ENCODE results near the gene RPS25. TPM values are rescaled to one million over a fixed set of nuclear protein-coding genes. Genes with fewer than 3 reads are reported as not detected.
"Not testable (repeated sequence)": the region's sequence is repeated elsewhere in the genome, so short reads cannot be mapped to it uniquely, and the experiment has no call there.

Gene RPS25
- total and polyA plus RNA-seq, 2 donors from 2014 or later, result 852 to 1,047 TPM

DNA sequence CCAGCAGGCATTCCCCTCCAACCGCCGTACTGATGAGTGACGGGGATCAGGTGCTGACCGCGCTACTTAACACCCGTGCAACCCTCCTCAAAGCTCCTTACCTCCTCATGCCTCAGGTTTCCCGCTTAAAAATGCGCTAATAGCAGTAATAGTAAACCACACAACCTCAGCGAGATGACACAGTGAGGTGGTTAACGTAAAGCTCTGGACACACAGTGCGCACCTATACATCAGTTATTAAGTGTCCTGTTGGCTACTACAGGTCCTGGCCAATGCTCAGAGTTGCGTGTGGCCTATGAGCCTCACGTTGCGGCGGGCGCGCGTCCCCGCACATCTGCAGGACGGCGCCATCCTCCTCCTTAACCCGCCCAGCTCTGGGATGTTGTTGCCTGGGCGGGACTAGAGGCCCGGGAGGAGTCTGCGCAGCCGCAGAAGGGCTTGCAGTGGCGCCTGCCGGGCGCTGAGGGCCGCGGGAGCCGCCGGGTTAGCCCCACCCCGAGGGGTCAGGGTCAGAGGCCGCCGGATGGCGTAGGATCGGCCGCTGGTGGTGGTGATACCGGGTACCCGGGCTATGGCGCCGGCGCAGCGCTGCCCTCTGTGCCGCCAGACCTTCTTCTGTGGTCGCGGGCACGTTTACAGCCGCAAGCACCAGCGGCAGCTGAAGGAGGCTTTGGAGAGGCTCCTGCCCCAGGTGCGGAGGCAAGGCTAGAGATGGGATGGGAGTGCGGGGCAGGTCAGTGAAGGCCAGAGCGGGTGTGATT, 20.3 kb downstream of the RPS25 start, which contains the start of gene CENATAC:
Gene CENATAC, plus strand, starts transcription at position 512 of the 761 bp plus-strand sequence. Its CDS starts 60 bp downstream, at position 572.
- no peak for FAIRE-seq
- peak; percentile 94 to 98 (median 96) for DNase-seq
- Histone ChIP-seq H3K9ac (ENCODE audit: low read length in 3 of 3) (peak within 1 kb of the TSS; percentile 68 to 99 (median 74)), H3K4me1 (ENCODE audit: control insufficient read depth in 2 of 3, insufficient read depth in 2 of 3, low read depth in 1 of 3, low read length in 3 of 3) (peaks cover 0 to 17% (median 0%) of the 10 kb centered on the region in 3 donors), H3K4me3 (ENCODE audit: low read length in 3 of 3) (peak within 1 kb of the TSS; percentile 87 to 99 (median 92)), H3K27ac (ENCODE audit: low read depth in 2 of 2, low read length in 2 of 2) (peak within 1 kb of the TSS in 1 of 2 donors; percentile 85), H3K9me3 (ENCODE audit: control insufficient read depth in 2 of 3, insufficient read depth in 1 of 3, low read length in 3 of 3) (no peaks in the 10 kb centered on the region), H3K36me3 (ENCODE audit: control insufficient read depth in 2 of 3, insufficient read depth in 3 of 3, low read length in 3 of 3) (peaks cover 2 to 3% (median 3%) of the 10 kb centered on the region in 3 donors), H3K27me3 (ENCODE audit: control insufficient read depth, insufficient read depth, low read length) (no peaks in the 10 kb centered on the region)
- TF ChIP-seq, protein P1, sequence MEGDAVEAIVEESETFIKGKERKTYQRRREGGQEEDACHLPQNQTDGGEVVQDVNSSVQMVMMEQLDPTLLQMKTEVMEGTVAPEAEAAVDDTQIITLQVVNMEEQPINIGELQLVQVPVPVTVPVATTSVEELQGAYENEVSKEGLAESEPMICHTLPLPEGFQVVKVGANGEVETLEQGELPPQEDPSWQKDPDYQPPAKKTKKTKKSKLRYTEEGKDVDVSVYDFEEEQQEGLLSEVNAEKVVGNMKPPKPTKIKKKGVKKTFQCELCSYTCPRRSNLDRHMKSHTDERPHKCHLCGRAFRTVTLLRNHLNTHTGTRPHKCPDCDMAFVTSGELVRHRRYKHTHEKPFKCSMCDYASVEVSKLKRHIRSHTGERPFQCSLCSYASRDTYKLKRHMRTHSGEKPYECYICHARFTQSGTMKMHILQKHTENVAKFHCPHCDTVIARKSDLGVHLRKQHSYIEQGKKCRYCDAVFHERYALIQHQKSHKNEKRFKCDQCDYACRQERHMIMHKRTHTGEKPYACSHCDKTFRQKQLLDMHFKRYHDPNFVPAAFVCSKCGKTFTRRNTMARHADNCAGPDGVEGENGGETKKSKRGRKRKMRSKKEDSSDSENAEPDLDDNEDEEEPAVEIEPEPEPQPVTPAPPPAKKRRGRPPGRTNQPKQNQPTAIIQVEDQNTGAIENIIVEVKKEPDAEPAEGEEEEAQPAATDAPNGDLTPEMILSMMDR (IDR thresholded peaks at IDR 0.05; ENCODE audit: borderline replicate concordance, extremely low read depth, insufficient read depth), result no peak
- intact Hi-C loops (cut with DNase I), result no loop called here

DNA sequence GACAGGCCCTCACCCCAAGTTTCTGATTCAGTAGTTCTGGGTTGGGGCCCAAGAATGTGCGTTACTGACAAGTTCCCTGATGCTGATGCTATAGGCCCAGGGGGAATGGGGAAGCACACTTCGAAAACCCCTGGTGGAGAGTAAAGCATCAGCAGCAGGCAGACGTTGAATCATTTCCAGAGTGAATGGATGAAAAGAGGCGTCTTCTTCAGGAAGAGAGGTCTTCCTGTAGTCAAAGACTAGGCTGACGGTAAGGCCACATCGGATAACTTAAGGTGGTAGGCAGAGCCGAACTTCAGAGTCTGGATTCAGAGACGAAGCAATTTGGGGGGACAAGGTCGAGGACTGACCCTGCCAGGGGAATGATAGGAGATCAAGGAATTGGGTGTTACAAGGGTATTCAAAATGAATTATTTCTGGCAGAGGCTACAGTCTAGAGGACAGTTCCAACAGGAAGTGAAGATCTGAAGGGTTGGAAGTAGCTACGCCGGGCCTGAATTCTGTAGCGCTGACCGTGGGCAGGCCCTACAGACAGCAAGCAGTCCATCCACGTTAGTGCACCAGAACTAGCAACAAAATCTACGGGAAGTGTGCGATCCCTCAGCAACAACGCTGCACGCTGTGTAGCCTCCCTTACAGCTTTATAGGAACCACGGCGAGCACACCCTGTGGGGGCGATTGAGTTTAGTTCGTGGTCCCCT, 21.1 kb downstream of the RPS25 start:
- Histone ChIP-seq H3K9me3 (ENCODE audit: control insufficient read depth in 2 of 3, insufficient read depth in 1 of 3, low read length in 3 of 3) (no peaks in the 10 kb centered on the region), H3K36me3 (ENCODE audit: control insufficient read depth in 2 of 3, insufficient read depth in 3 of 3, low read length in 3 of 3) (peaks cover 2 to 3% (median 3%) of the 10 kb centered on the region in 3 donors), H3K9ac (ENCODE audit: low read length in 3 of 3) (peak overlapping the region; percentile 43 to 99 (median 74)), H3K27me3 (ENCODE audit: control insufficient read depth, insufficient read depth, low read length) (no peaks in the 10 kb centered on the region), H3K4me1 (ENCODE audit: control insufficient read depth in 2 of 3, insufficient read depth in 2 of 3, low read depth in 1 of 3, low read length in 3 of 3) (peaks cover 0 to 17% (median 0%) of the 10 kb centered on the region in 3 donors), H3K27ac (ENCODE audit: low read depth in 2 of 2, low read length in 2 of 2) (no peak overlapping the region), H3K4me3 (ENCODE audit: low read length in 3 of 3) (peak overlapping the region; percentile 87 to 99 (median 92))
- peak in 2 of 5 donors; percentile 17 to 47 for DNase-seq
- no peak for FAIRE-seq
- TF ChIP-seq, protein P1 (IDR thresholded peaks at IDR 0.05; ENCODE audit: borderline replicate concordance, extremely low read depth, insufficient read depth), result no peak
- intact Hi-C loops (cut with DNase I), result no loop called here

DNA sequence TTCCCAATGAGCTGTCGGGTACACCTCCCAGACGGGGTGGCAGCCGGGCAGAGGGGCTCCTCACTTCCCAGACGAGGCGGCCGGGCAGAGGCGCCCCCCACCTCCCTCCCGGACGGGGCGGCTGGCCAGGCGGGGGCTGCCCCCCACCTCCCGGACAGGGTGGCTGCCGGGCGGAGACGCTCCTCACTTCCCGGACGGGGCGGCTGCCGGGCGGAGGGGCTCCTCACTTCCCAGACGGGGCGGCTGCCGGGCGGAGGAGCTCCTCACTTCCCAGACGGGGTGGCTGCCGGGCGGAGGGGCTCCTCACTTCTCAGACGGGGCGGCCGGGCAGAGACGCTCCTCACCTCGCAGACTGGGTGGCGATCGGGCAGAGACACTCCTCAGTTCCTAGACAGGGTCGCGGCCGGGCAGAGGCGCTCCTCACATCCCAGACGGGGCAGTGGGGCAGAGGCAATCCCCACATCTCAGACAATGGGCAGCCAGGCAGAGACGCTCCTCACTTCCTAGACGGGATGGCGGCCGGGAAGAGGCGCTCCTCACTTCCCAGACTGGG, 26.6 kb downstream of the RPS25 start:
- not testable (repeated sequence) for H3K27ac ChIP-seq (ENCODE audit: low read depth in 2 of 2, low read length in 2 of 2); H3K9me3 ChIP-seq (ENCODE audit: control insufficient read depth in 2 of 3, insufficient read depth in 1 of 3, low read length in 3 of 3); DNase-seq

DNA sequence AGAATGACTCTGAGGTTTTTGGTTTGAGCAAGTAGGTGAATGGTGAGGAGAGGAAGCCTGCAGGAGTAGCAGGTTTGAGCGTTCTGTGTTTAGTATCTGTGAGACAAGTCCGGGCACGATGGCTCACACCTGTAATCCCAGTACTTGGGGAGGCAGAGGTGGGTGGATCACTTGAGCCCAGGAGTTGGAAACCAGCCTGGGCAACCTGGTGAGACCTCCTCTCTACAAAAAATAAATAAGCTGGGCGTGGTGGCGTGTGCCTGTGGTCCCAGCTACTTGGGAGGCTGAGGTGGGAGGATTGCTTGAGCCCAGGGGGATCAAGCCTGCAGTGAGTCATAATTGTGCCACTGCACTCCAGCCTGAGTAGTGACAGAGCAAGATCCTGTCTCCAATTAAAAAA, 29.9 kb downstream of the RPS25 start:
- no peak overlapping the region for H3K4me3 ChIP-seq (ENCODE audit: low read length in 3 of 3)
- H3K9ac ChIP-seq (ENCODE audit: low read length in 3 of 3), result no peak overlapping the region
- no peaks in the 10 kb centered on the region for H3K9me3 ChIP-seq (ENCODE audit: control insufficient read depth in 2 of 3, insufficient read depth in 1 of 3, low read length in 3 of 3)
- H3K27ac ChIP-seq (ENCODE audit: low read depth in 2 of 2, low read length in 2 of 2), result no peak overlapping the region
- FAIRE-seq (no peak), DNase-seq (no peak)
- H3K27me3 ChIP-seq (ENCODE audit: control insufficient read depth, insufficient read depth, low read length), result no peaks in the 10 kb centered on the region
- no peaks in the 10 kb centered on the region for H3K36me3 ChIP-seq (ENCODE audit: control insufficient read depth in 2 of 3, insufficient read depth in 3 of 3, low read length in 3 of 3)
- no peaks in the 10 kb centered on the region for H3K4me1 ChIP-seq (ENCODE audit: control insufficient read depth in 2 of 3, insufficient read depth in 2 of 3, low read depth in 1 of 3, low read length in 3 of 3)
- TF ChIP-seq, protein P1 (IDR thresholded peaks at IDR 0.05; ENCODE audit: borderline replicate concordance, extremely low read depth, insufficient read depth), result no peak
- intact Hi-C loops (cut with DNase I), result no loop called here

More for the DNA sequence above, 26.6 kb downstream of the RPS25 start:
- intact Hi-C loops (cut with DNase I); H3K36me3 ChIP-seq (ENCODE audit: control insufficient read depth in 2 of 3, insufficient read depth in 3 of 3, low read length in 3 of 3); H3K9ac ChIP-seq (ENCODE audit: low read length in 3 of 3); H3K27me3 ChIP-seq (ENCODE audit: control insufficient read depth, insufficient read depth, low read length); FAIRE-seq; H3K4me1 ChIP-seq (ENCODE audit: control insufficient read depth in 2 of 3, insufficient read depth in 2 of 3, low read depth in 1 of 3, low read length in 3 of 3); H3K4me3 ChIP-seq (ENCODE audit: low read length in 3 of 3): not testable (repeated sequence)
